Astrocyte (in vitro differentiated cells and primary cell): ENCODE results near the gene FNDC7.

Experiments
- EZH2 ChIP-seq: IDR thresholded peaks from 2 replicates; pipeline ENCODE4 v1.6.1; 2012; ENCODE audit warnings: mild to moderate bottlenecking, low read length, inconsistent platforms; ENCODE audit not compliant: insufficient read depth
- TF ChIP-seq, protein P1 (sequence below): IDR thresholded peaks from 2 replicates; pipeline ENCODE4 v1.5.1; 2011; ENCODE audit warnings: low read depth, mild to moderate bottlenecking, inconsistent platforms, low read length, moderate library complexity; ENCODE audit not compliant: insufficient read depth

DNA sequence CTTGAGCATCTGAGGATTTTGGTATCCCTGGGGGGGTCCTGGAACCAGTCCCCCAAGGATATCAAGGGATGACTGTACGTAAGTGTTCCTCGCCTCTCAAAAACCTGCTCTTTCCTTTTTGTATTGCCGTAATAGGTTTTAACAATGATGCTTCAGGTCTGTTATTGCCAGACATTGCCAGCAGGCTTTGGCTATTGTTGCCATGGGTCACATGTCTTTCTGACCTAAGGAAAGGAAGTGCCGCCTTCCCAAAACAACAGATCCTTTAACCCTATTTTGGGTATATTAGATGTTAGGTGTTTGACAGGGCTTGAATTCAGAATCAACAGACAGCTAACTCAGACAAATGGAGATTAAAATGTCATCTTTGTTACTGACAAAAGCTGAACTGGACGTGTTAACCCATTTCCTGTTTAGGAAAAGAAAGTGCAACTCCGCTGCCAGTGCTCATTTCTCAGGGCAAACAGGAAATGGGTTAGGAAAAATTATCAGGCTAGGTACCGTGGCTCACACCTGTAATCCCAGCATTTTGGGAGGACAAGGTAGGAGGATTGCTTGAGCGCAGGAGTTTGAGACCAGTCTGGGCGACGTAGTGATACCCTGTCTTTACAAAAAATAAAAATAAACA is 33.0 kb upstream of the FNDC7 start:
- TF ChIP-seq EZH2: no peak
- TF ChIP-seq, protein P1, sequence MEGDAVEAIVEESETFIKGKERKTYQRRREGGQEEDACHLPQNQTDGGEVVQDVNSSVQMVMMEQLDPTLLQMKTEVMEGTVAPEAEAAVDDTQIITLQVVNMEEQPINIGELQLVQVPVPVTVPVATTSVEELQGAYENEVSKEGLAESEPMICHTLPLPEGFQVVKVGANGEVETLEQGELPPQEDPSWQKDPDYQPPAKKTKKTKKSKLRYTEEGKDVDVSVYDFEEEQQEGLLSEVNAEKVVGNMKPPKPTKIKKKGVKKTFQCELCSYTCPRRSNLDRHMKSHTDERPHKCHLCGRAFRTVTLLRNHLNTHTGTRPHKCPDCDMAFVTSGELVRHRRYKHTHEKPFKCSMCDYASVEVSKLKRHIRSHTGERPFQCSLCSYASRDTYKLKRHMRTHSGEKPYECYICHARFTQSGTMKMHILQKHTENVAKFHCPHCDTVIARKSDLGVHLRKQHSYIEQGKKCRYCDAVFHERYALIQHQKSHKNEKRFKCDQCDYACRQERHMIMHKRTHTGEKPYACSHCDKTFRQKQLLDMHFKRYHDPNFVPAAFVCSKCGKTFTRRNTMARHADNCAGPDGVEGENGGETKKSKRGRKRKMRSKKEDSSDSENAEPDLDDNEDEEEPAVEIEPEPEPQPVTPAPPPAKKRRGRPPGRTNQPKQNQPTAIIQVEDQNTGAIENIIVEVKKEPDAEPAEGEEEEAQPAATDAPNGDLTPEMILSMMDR: no peak
